HG02938 (cell line): ENCODE results near the gene SLC7A8.
"Not testable (repeated sequence)": the region's sequence is repeated elsewhere in the genome, so short reads cannot be mapped to it uniquely, and the experiment has no call there.

Source experiments
- ATAC-seq: cut with Tn5 transposase; IDR thresholded peaks from one replicate; pipeline ENCODE4 v1.9.1; 2021; ENCODE audit warnings: mild to moderate bottlenecking, moderate library complexity; ENCODE audit not compliant: unreplicated experiment

SLC7A8 gene

GRCh38 chr14:23115039-23115731 is 68.3 kb downstream of the SLC7A8 start:
- no peak for ATAC-seq

- ATAC-seq, result no peak
Measured at GRCh38 chr14:23114669-23115038, 68.8 kb downstream of the SLC7A8 start.

GRCh38 chr14:23114120-23114458 is 69.4 kb downstream of the SLC7A8 start:
- ATAC-seq, result no peak

GRCh38 chr14:23113431-23114119 is 69.9 kb downstream of the SLC7A8 start:
- no peak for ATAC-seq

- ATAC-seq, result no peak
Measured at GRCh38 chr14:23112359-23113178, 70.9 kb downstream of the SLC7A8 start.

GRCh38 chr14:23110579-23111365 is 72.7 kb downstream of the SLC7A8 start:
- no peak for ATAC-seq

- no peak for ATAC-seq
Measured at GRCh38 chr14:23109769-23110168, 73.7 kb downstream of the SLC7A8 start.

GRCh38 chr14:23108169-23108568 is 75.3 kb downstream of the SLC7A8 start:
- not testable (repeated sequence) for ATAC-seq

GRCh38 chr14:23107620-23108019 is 75.8 kb downstream of the SLC7A8 start:
- not testable (repeated sequence) for ATAC-seq

- no peak for ATAC-seq
Measured at GRCh38 chr14:23106747-23107045, 76.8 kb downstream of the SLC7A8 start.

GRCh38 chr14:23105348-23105824 is 78.1 kb downstream of the SLC7A8 start:
- ATAC-seq, result no peak

- ATAC-seq, result no peak
Measured at GRCh38 chr14:23104591-23105347, 78.7 kb downstream of the SLC7A8 start, which contains the start of gene CIROP. Gene CIROP, minus strand, starts transcription at chr14:23104989. Its CDS starts 69 bp downstream, at chr14:23104920.

- no peak for ATAC-seq
Measured at GRCh38 chr14:23104070-23104590, 79.3 kb downstream of the SLC7A8 start.

GRCh38 chr14:23103581-23103980 is 79.9 kb downstream of the SLC7A8 start:
- no peak for ATAC-seq

- ATAC-seq, result no peak
Measured at GRCh38 chr14:23102801-23103200, 80.7 kb downstream of the SLC7A8 start.

GRCh38 chr14:23101986-23102625 is 81.4 kb downstream of the SLC7A8 start:
- ATAC-seq, result no peak

- ATAC-seq, result no peak
Measured at GRCh38 chr14:23101213-23101970, 82.1 kb downstream of the SLC7A8 start.

GRCh38 chr14:23099212-23099861 is 84.1 kb downstream of the SLC7A8 start:
- ATAC-seq, result no peak
